HG02840 (cell line): ENCODE data around the gene TRIP13.
"Not testable (repeated sequence)": the region's sequence is repeated elsewhere in the genome, so short reads cannot be mapped to it uniquely, and the experiment has no call there.

ENCODE experiments used
- ATAC-seq: cut with Tn5 transposase; IDR thresholded peaks from one replicate; pipeline ENCODE4 v1.9.1; 2021; ENCODE audit warnings: mild to moderate bottlenecking, moderate library complexity, moderate number of reproducible peaks; ENCODE audit not compliant: unreplicated experiment, low FRiP score

The TRIP13 gene

DNA sequence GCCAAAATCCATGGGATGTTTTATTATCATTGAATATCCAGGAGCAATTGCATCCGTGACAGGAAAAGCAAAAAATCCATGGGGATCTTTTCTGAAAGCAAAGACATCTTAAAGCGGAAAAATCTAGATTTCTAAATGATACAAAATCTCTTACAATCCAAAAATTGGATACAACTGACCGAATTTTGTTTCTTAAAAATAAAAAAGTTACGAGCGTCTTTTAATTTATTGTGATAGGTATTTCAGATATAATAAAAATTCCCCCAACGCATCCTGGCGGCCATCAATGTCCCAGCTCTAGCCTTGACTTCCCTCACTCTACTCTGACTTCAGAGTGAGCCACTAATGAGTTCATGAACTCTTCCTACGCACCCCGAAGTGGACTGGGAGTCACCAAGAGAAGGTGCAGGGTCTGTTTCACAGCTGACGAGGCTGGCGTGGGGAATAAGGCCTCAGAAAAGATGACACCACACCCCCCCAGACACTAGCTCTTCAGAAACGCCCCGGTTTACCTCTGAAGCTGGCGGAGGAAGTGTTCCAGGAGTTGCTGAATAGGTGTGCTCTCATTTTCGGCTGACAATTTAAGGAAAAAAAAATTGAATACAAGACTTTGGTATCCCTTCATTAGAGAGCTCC lies 3.5 kb upstream of the TRIP13 start:
- no peak for ATAC-seq

DNA sequence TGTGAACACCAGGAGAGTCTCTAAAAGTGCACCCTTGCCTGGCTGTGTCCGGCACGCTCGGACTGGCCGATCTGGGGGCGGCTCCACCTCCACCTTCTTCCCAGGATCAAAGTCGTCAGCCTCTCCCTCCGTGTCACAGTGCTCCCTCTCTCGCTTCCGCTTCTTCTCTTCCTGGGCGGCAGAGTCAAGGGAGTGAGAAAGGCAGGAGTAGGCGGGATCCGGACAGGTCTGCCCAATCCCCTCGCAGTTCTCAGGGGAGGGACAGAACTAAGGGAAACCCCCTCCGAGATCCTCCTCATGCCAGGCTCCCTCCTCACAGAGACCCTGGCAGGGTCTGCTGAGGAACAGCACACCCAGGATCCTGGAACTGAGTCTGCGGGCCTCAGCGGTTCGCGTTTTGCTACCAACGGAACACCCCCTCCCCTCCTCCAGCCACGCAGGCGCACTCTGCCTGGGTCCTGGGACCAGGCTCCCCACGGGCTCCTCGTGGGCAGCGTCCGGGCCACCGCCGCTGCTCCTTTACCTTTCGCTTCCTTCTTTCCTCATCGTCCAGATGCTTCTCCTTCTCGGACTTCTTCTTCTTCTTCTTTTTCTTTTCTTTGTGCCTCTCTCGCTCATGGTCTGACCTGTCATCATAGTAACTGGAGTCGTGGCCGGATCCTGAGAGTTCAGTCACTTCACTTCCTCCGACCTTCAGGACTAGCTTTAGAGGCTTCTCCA lies 1.4 kb upstream of the TRIP13 start:
- no peak for ATAC-seq

DNA sequence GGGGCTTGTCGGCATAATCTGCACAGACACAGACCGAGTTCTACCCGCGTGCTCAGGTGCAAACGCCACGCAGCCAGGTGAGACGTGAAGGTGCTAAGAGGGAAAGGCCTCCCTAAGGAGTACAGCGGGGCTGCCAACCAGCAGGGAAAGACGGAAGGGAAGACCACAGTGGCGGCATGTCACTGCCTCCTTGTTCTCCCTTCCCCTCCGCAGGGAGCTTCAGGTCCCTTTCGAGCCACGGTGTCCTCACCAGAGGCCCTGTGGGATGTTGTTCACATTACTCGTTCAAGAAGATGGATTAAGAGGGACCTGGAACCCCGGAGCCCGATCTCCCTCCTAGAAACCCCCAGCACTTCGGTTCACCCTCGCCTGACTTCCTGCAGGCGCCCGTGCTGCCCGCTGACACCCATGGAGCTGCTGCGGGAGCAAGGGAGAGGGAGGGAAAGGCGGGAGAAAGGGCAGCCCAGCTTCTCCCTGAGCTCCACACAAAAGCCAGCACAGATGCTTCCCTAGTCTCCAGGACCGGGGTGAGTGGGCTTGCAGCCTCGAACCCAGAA lies 769 bp upstream of the TRIP13 start:
- no peak for ATAC-seq

DNA sequence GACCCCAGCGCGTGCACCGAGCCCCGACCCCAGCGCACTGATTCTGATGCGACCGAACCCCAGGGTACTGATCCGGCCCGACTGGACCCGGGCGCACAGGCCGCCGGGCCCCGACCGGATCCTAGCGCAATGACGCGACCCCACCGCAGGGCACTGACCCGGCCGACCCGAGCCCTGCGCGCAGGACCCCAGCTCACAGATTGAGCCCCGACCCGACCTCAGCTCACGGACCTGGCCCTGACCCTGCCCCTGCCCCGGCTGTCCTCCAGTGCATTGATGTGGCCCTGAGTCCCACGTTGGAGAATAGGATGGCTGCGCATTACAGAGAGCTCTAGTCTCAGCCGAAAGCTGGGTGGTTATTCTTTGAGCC lies 438 bp downstream of the TRIP13 start:
- peak; percentile 21 for ATAC-seq

GRCh38 chr5:893711-894110 lies 1.0 kb downstream of the TRIP13 start:
- no peak for ATAC-seq

GRCh38 chr5:900781-901180 lies 8.1 kb downstream of the TRIP13 start:
- ATAC-seq = no peak

DNA sequence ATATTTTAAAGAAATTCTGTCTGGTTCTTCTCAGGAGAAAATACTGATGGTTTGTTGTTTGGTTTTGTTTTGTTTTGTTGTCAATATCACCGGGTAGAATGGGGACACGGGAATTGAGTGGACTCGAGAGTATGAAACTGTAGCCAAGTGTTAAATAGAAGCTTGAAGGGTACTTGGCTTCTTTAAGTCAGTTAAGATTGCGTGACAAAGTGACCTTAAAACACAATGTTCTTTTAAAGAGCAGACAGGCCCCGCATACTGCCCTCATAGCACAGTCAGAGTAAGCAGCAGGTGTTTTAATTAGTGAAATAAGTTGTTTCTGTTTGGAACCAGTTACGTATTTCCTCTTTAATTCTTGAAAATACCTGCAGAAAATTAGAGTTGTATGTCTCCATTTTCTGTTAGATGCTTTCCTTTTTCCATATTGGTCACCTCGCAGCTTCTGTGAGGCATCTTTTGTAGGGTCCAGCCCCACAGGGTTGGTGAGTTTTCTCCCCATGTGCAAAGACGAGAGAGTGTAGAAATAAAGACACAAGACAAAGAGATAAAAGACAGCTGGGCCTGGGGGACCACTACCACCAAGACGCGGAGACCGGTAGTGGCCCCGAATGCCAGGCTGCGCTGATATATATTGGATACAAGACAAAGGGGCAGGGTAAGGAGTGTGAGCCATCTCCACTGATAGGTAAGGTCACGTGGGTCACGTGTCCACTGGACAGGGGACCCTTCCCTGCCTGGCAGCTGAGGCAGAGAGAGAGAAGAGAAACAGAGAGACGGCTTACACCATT lies 9.6 kb downstream of the TRIP13 start:
- no peak for ATAC-seq

DNA sequence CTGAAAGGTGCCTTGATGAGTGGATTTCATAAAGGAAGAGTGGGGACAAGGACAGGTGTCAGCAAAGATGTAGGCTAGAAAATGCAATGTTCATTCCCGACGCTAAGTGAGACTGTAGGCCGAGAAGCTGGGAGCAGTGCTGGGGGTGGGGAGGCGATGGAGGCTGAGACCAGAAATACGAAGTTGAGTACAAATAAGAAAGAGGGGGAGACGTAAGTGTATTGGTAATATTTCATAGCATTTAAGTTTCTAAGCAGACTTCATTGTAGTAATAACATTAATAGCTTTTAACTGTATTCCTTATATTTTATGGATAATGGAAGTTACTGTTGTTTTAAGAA lies 11.0 kb downstream of the TRIP13 start:
- ATAC-seq = no peak

GRCh38 chr5:905139-905642 lies 12.5 kb downstream of the TRIP13 start:
- ATAC-seq = no peak

DNA sequence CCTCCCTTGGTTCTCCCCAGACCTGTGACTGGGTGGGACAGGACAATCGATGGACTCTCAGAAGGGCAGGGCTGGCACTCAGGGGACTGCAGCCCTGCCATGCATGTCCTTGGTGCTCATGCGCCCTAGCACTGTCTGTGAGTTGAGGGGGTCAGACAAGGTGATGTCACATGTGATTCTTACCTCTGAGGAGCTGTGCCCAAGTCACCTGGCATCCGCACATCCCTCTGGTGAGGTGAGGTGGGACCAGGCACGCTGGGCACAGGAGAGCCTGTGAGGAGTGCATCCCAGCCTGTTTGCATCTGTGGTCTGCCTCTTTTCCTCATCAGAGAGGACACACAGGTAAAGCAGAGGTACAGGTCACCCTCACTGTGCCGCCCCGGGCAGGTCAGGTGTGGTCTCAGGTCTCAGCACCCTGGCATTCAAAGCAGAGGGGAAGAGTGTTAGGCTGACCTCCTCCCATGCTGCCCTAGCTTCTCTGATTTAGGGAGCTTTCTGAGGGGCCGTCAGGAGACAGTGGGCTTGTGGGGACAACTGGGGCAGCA lies 14.8 kb downstream of the TRIP13 start:
- no peak for ATAC-seq

DNA sequence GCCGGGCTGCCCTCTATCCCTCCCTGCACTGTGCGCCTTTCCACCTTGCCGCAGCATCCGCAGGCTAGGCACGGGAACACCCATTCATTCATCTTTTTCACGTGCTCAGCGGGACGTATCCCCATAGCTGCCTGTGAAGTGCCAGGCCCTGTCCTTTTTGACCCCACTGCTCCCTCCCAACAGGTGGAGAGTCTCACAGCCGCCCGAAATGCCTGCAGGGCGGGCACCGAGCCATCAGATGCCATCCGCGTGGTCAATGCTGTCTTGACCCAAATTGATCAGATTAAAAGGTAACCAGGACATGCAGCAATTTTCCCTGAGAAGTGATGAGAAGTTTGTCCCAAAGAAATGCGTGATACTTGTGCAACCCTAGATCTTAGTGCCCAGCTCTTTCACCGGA lies 15.5 kb downstream of the TRIP13 start:
- no peak for ATAC-seq

DNA sequence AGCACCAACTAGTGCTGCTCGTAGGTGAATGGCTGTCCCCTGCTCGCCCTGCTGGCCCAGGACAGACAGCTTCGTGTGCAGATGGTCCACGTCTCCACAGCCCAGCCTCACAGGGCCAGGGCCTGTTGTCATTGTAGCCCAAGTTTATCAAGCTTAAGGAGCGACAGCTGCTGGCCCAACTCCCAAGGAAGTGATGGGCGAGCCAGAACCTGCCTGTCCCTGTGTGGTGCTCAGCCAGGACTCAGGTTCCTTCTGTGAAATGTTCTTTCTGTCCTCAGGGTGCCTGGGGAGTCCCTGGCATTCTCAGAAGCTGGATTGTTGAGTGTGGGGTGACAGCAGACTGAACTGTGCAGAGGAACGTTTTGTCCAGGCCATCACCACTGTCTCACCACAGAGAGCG lies 16.4 kb downstream of the TRIP13 start:
- ATAC-seq = no peak

DNA sequence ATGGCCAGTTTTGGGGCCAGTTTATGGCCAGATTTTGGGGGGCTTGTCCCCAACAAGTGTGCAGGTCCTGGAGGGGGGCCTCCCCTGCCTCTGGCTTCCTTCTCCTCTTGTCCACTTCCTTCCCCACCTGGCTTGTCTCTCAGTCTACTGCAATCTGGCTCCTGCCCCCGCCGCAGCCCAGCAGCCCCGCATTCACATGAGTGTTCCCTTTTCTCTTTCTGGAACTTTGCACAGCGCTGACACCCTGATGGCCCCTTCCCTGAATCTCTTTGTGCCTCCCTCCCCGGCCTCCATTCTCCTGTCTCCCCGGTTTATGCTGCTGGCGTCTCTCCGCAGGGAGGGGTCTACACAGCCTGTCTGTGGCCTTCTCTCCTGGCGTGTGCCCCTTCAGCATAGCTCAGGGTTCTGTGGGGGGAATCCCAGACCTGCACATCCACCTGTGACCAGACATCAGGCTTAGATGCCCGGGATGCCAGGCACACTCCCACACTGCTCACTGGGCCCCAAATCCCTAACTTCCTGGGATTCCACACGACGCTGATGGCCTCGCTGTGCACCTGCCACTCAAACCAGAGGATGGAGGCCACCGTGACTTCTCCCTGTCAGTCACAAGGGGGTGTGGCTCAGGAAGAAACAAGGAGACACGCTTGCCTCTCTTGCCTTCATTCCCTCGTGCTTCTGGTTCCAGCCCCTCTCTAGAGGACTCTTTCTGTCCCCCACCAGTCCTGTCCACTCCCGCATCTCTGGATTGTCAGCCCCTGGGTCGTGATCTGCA lies 17.5 kb downstream of the TRIP13 start:
- ATAC-seq = no peak

- no peak for ATAC-seq
These were observed 18.1 kb downstream of the TRIP13 start for GRCh38 chr5:910769-911160.

DNA sequence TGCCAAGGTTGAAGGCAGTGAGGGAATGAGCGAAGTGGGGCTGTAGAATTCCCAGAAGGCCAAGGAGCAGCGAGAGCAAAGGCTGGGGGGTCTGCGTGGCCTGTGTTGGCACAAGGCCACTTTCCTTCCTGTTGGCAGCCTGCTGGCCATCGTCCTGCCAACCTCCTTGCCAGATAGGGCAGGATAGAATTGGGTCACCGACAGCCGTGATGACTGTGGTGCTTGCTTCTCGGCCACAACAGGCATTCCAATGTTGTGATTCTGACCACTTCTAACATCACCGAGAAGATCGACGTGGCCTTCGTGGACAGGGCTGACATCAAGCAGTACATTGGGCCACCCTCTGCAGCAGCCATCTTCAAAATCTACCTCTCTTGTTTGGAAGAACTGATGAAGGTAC lies 18.9 kb downstream of the TRIP13 start:
- ATAC-seq = no peak

GRCh38 chr5:912280-913091 lies 19.8 kb downstream of the TRIP13 start:
- ATAC-seq = no peak

DNA sequence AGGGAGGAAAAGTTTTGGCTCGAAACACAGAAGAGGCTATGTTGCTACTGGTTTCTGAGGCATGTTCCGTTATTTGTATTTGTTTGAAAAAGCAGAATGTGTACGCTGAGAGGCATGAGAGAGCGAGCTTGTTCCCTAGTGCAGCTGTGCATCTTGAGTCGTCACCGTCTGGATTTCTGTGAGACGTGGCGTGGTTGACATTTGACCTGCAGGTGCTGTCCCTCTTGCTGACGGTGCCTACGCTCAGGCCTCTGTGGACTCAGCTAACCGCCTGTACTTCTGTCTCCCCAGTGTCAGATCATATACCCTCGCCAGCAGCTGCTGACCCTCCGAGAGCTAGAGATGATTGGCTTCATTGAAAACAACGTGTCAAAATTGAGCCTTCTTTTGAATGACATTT lies 21.5 kb downstream of the TRIP13 start:
- no peak for ATAC-seq

DNA sequence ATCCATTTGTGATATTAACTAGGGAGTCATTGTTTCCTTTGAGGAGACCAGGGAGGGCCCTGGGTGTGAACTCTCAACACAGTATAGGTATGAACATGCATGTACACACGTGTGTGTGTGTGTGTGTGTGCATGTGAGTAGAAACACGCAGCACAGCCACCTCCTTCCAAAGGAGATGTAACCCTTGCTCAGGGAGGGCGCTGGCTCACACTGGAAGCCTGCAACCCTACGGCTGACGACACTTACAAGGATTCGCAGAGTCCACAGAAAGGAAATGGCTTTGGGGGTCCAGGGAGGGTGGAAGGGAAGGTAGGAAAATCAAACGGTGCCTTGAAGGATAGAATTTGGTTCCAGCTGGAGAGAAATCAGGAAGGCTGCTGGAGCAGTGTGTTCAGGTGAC lies 21.9 kb downstream of the TRIP13 start:
- no peak for ATAC-seq

- ATAC-seq = not testable (repeated sequence)
These were observed 22.7 kb downstream of the TRIP13 start for GRCh38 chr5:915346-915745.
